Esophagus muscularis mucosa (tissue), 4 donors: Measurements from ENCODE around the gene ASL. TPM values are rescaled to one million over a fixed set of nuclear protein-coding genes. Genes with fewer than 3 reads are reported as not detected.

ENCODE experiments used
- DNase-seq: peaks from one replicate; pipeline ENCODE4 v3.0.0-alpha.2; 2017; ENCODE audit errors: extremely low spot score
- H3K27ac ChIP-seq, 4 donors: fragments of 200-600 bp; sonication (generic); replicated peaks in 1 of 4; 1 replicate in 3 of 4; 2 replicates in 1 of 4; pipeline ENCODE4 v1.5.1; 2016 to 2019; ENCODE audit warnings: mild to moderate bottlenecking in 1 of 4
- H3K27me3 ChIP-seq, 4 donors: fragments of 200-600 bp; sonication (generic); one replicate each; pipeline versions ENCODE4 v1.5.1 to v1.6.0; 2016 to 2019
- H3K36me3 ChIP-seq, 4 donors: fragments of 200-600 bp; sonication (generic); one replicate each; pipeline ENCODE4 v1.5.1; 2016 to 2019
- H3K4me1 ChIP-seq, 4 donors: fragments of 200-600 bp; sonication (generic); one replicate each; pipeline ENCODE4 v1.5.1; 2016 to 2019
- H3K4me3 ChIP-seq, 4 donors: fragments of 200-600 bp; sonication (generic); 1 replicate in 2 of 4; 2 replicates in 2 of 4; pipeline ENCODE4 v1.5.1; 2016 to 2019; ENCODE audit warnings: mild to moderate bottlenecking in 4 of 4, moderate library complexity in 1 of 4
- H3K9me3 ChIP-seq, 4 donors: fragments of 200-600 bp; sonication (generic); 1 replicate in 3 of 4; 2 replicates in 1 of 4; pipeline ENCODE4 v1.5.1; 2016 to 2019
- EP300 ChIP-seq: sonication (generic); formaldehyde crosslinking; IDR thresholded peaks from one replicate; pipeline ENCODE4 v1.6.1; 2017; ENCODE audit warnings: antibody characterized with exemption
- POLR2A ChIP-seq: fragments of 450-650 bp; IDR thresholded peaks from one replicate; pipeline ENCODE4 v1.6.1; 2017; ENCODE audit warnings: antibody characterized with exemption, moderate library complexity, mild to moderate bottlenecking, low read depth
- POLR2AphosphoS5 ChIP-seq, 2 donors: sonication (generic); formaldehyde crosslinking; IDR thresholded peaks; one replicate each; pipeline ENCODE4 v1.6.1; 2017; ENCODE audit warnings: antibody characterized with exemption in 2 of 2
- WGBS: methylation state at CpG from one replicate; pipeline ENCODE4 v1.1.5; 2018; 5-methylcytosine and 5-hydroxymethylcytosine counted together
- intact Hi-C: fragments of 100-400 bp; cut with DNase I; formaldehyde crosslinking; loops from one replicate; pipeline ENCODE4 v1.15.1; 2023
- total RNA-seq, 4 donors: library from RNA; depleted of rRNA; stranded (reverse); fragments of >200 nt; gene quantifications; one replicate each; pipeline versions ENCODE4 v1.1.0 to v1.2.1, GENCODE V29; 2016
- TF ChIP-seq, protein P1 (sequence below), 3 experiments: fragments of 200-600 bp in 2 of 3; fragments of 450-650 bp in 1 of 3; sonication (generic) in 2 of 3; IDR thresholded peaks; one replicate each; pipeline ENCODE4 v1.5.1; 2017 to 2019; ENCODE audit warnings: antibody characterized with exemption in 3 of 3, mild to moderate bottlenecking in 2 of 3, moderate library complexity in 1 of 3

The ASL gene
- total RNA-seq, 4 donors from 2014 or later = 10.4 to 24.2 (median 18.8) TPM

GRCh38 chr7:66083677-66084076 lies 8.1 kb downstream of the ASL start:
- Histone ChIP-seq H3K36me3 (peaks cover 10 to 84% (median 51%) of the 10 kb centered on the region in 4 donors), H3K27ac (no peak overlapping the region)
- intact Hi-C loops = no loop called here

DNA sequence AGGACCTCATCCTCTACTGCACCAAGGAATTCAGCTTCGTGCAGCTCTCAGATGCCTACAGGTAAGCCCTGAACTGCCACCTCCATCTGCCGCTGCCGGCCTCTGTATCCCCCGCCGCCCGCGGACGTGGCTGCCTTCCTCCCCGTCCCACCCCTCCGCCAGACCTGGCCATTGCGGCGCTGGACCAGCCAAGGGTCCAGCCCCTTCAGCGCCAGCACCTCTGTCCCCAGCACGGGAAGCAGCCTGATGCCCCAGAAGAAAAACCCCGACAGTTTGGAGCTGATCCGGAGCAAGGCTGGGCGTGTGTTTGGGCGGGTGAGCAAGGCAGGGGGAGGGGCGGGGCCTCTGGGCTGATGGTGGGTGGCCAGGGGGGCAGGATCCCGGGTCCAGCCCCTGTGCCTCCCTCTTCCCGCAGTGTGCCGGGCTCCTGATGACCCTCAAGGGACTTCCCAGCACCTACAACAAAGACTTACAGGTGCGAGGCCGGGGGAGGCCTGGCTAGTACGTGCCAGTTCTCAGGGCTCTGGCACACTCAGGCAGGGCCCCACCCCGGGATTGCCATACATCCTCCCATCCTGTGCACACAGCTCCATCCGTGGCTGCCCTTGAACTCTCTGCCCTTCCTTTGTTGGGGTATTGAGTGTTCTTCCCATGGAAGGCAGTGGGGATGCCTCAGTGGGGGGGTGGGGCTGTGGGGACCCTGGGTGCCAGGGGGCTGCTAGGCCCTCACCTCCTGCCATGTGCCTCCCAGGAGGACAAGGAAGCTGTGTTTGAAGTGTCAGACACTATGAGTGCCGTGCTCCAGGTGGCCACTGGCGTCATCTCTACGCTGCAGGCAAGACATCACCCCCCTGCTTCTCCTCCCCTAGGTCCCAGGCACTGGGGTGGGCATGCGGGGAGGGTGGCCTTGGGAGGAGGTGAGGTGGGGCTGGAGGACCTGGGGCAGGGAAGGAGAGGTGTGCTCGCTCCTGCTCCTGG lies 13.5 kb downstream of the ASL start:
- H3K4me1 ChIP-seq = no peaks in the 10 kb centered on the region
- TF ChIP-seq EP300 (no peak), POLR2A (no peak), POLR2AphosphoS5 (IDR thresholded peaks at IDR 0.05) (no peak)
- TF ChIP-seq, protein P1, sequence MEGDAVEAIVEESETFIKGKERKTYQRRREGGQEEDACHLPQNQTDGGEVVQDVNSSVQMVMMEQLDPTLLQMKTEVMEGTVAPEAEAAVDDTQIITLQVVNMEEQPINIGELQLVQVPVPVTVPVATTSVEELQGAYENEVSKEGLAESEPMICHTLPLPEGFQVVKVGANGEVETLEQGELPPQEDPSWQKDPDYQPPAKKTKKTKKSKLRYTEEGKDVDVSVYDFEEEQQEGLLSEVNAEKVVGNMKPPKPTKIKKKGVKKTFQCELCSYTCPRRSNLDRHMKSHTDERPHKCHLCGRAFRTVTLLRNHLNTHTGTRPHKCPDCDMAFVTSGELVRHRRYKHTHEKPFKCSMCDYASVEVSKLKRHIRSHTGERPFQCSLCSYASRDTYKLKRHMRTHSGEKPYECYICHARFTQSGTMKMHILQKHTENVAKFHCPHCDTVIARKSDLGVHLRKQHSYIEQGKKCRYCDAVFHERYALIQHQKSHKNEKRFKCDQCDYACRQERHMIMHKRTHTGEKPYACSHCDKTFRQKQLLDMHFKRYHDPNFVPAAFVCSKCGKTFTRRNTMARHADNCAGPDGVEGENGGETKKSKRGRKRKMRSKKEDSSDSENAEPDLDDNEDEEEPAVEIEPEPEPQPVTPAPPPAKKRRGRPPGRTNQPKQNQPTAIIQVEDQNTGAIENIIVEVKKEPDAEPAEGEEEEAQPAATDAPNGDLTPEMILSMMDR (IDR thresholded peaks at IDR 0.05) = no peak
- no peak overlapping the region for H3K27ac ChIP-seq
- no peaks in the 10 kb centered on the region for H3K27me3 ChIP-seq
- 90% methylated on average over 17 of the region's 32 CpGs for WGBS
- DNase-seq = no peak
- intact Hi-C loops = no loop called here
- peaks cover 10 to 63% (median 38%) of the 10 kb centered on the region in 4 donors for H3K36me3 ChIP-seq
- H3K4me3 ChIP-seq = no peak overlapping the region
- H3K9me3 ChIP-seq = no peaks in the 10 kb centered on the region

More at GRCh38 chr7:66083677-66084076, 8.1 kb downstream of the ASL start:
- Histone ChIP-seq H3K4me1 (no peaks in the 10 kb centered on the region), H3K4me3 (no peak overlapping the region), H3K27me3 (no peaks in the 10 kb centered on the region), H3K9me3 (no peaks in the 10 kb centered on the region)
- TF ChIP-seq POLR2A (no peak), EP300 (no peak), POLR2AphosphoS5 (IDR thresholded peaks at IDR 0.05) (no peak)
- TF ChIP-seq, protein P1 (IDR thresholded peaks at IDR 0.05) = no peak
- DNase-seq = no peak
- WGBS = 96% methylated on average over 2 of the region's 2 CpGs

DNA sequence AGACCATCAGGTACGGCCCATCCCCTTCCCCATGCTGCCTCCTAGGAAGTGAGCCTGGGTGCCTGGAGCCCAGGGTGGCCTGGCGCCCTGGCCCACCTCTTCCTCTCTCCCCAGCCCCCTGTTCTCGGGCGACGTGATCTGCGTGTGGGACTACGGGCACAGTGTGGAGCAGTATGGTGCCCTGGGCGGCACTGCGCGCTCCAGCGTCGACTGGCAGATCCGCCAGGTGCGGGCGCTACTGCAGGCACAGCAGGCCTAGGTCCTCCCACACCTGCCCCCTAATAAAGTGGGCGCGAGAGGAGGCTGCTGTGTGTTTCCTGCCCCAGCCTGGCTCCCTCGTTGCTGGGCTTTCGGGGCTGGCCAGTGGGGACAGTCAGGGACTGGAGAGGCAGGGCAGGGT lies 17.0 kb downstream of the ASL start:
- no peak for DNase-seq
- Histone ChIP-seq H3K36me3 (peaks cover 0 to 28% (median 14%) of the 10 kb centered on the region in 4 donors), H3K9me3 (no peaks in the 10 kb centered on the region), H3K4me1 (no peaks in the 10 kb centered on the region), H3K4me3 (no peak overlapping the region), H3K27ac (no peak overlapping the region), H3K27me3 (no peaks in the 10 kb centered on the region)
- 90% methylated on average over 6 of the region's 19 CpGs for WGBS
- intact Hi-C loops = no loop called here
- TF ChIP-seq EP300 (no peak), POLR2AphosphoS5 (IDR thresholded peaks at IDR 0.05) (no peak), POLR2A (no peak)
- TF ChIP-seq, protein P1 (IDR thresholded peaks at IDR 0.05) = no peak

DNA sequence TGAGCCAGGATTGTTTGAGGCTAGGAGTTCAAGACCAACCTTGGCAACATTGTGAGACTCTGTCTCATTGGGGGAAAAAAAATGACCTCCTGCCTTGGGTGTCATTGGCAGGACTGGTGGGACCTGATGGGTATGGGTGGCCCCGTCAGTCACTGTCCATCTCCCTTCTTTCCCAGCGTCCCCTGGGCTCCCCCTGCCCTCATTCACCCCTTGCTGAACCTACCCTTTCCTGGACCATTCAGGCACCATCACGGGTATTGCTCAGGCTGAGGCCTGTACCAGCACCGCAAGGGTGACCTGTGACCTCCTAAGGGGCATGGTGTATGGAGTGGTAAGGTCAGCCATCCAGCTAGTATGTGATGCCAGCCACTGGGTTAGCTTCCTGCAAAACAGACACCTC lies 19.4 kb downstream of the ASL start:
- DNase-seq = no peak
- H3K36me3 ChIP-seq = peaks cover 0 to 11% (median 6%) of the 10 kb centered on the region in 4 donors
- H3K27me3 ChIP-seq = no peaks in the 10 kb centered on the region
- TF ChIP-seq POLR2AphosphoS5 (IDR thresholded peaks at IDR 0.05) = no peak
- no peak for TF ChIP-seq POLR2A
- no peak for TF ChIP-seq EP300
- TF ChIP-seq, protein P1 (IDR thresholded peaks at IDR 0.05) = no peak
- no peak overlapping the region for H3K4me3 ChIP-seq
- peaks cover 0 to 7% (median 6%) of the 10 kb centered on the region in 4 donors for H3K4me1 ChIP-seq
- WGBS = 96% methylated on average over 4 of the region's 4 CpGs
- no peak overlapping the region for H3K27ac ChIP-seq
- intact Hi-C loops = no loop called here
- H3K9me3 ChIP-seq = no peaks in the 10 kb centered on the region
